Measurements from ENCODE around the gene BBLN. TPM values are rescaled to one million over a fixed set of nuclear protein-coding genes. Genes with fewer than 3 reads are reported as not detected.

Gene BBLN
- polyA plus RNA-seq, 4 donors, result 42.3 to 62.6 (median 45.8) TPM

- DNase-seq (ENCODE audit: low read depth in 4 of 4, low spot score in 3 of 4), result no peak
These were observed 47.1 kb downstream of the BBLN start for GRCh38 chr9:128206916-128207910.

- no peak for DNase-seq (ENCODE audit: low read depth in 4 of 4, low spot score in 3 of 4)
These were observed 48.3 kb downstream of the BBLN start for GRCh38 chr9:128208386-128208785.

GRCh38 chr9:128208946-128209669, 49.0 kb downstream of the BBLN start:
- no peak for DNase-seq (ENCODE audit: low read depth in 4 of 4, low spot score in 3 of 4)

- no peak for DNase-seq (ENCODE audit: low read depth in 4 of 4, low spot score in 3 of 4)
These were observed 51.3 kb downstream of the BBLN start for GRCh38 chr9:128211186-128211980.

- no peak for DNase-seq (ENCODE audit: low read depth in 4 of 4, low spot score in 3 of 4)
These were observed 51.9 kb downstream of the BBLN start for GRCh38 chr9:128211981-128212281.

Other genes with a start within 250 kb of the BBLN start
- 10 to 100 TPM; 11.3 to 15.6 (median 12.6) TPM for gene ST6GALNAC4, start 243.2 kb upstream of the BBLN start, polyA plus RNA-seq (ENCODE audit: insufficient read length in 4 of 4)
- gene PIP5KL1, start 229.5 kb upstream of the BBLN start, polyA plus RNA-seq (ENCODE audit: insufficient read length in 4 of 4), result 1 to 10 TPM; 1.0 to 2.3 (median 2.1) TPM
- 10 to 100 TPM; 36.0 to 38.2 (median 36.9) TPM for gene DPM2, start 222.4 kb upstream of the BBLN start, polyA plus RNA-seq (ENCODE audit: insufficient read length in 4 of 4)
- gene EEIG1, start 179.3 kb upstream of the BBLN start, polyA plus RNA-seq (ENCODE audit: insufficient read length in 4 of 4), result 10 to 100 TPM; 32.1 to 45.7 (median 37.3) TPM
- gene NAIF1, start 92.9 kb upstream of the BBLN start, polyA plus RNA-seq (ENCODE audit: insufficient read length in 4 of 4), result 10 to 100 TPM; 11.2 to 13.0 (median 12.0) TPM
- 10 to 100 TPM; 13.6 to 15.0 (median 14.4) TPM for gene SLC25A25, start 92.0 kb upstream of the BBLN start, polyA plus RNA-seq (ENCODE audit: insufficient read length in 4 of 4)
- 10 to 100 TPM; 40.7 to 66.7 (median 44.3) TPM for gene PTGES2, start 32.5 kb upstream of the BBLN start, polyA plus RNA-seq (ENCODE audit: insufficient read length in 4 of 4)
- 1 to 10 TPM in 2 of 4 donors, under 1 TPM in 2; 0.43 to 1.9 (median 0.89) TPM for gene LCN2, start 10.8 kb upstream of the BBLN start, polyA plus RNA-seq (ENCODE audit: insufficient read length in 4 of 4)
- 100 to 1,000 TPM; 112 to 126 (median 114) TPM for gene CIZ1, start 31.3 kb downstream of the BBLN start, polyA plus RNA-seq (ENCODE audit: insufficient read length in 4 of 4)
- 100 to 1,000 TPM in 1 of 4 donors, 10 to 100 TPM in 3; 79.9 to 107 (median 89.6) TPM for gene DNM1, start 43.1 kb downstream of the BBLN start, polyA plus RNA-seq (ENCODE audit: insufficient read length in 4 of 4)
- gene GOLGA2, start 115.7 kb downstream of the BBLN start, polyA plus RNA-seq (ENCODE audit: insufficient read length in 4 of 4), result 10 to 100 TPM; 77.0 to 86.5 (median 78.7) TPM
- 10 to 100 TPM; 26.8 to 37.5 (median 29.9) TPM for gene SWI5, start 116.0 kb downstream of the BBLN start, polyA plus RNA-seq (ENCODE audit: insufficient read length in 4 of 4)
- gene TRUB2, start 162.2 kb downstream of the BBLN start, polyA plus RNA-seq (ENCODE audit: insufficient read length in 4 of 4), result 10 to 100 TPM; 38.9 to 42.9 (median 41.5) TPM
- gene COQ4, start 162.6 kb downstream of the BBLN start, polyA plus RNA-seq (ENCODE audit: insufficient read length in 4 of 4), result 10 to 100 TPM; 54.8 to 70.1 (median 61.4) TPM
- gene SLC27A4, start 180.3 kb downstream of the BBLN start, polyA plus RNA-seq (ENCODE audit: insufficient read length in 4 of 4), result 10 to 100 TPM; 17.3 to 24.0 (median 18.2) TPM
- gene URM1, start 211.1 kb downstream of the BBLN start, polyA plus RNA-seq (ENCODE audit: insufficient read length in 4 of 4), result 10 to 100 TPM; 52.0 to 65.8 (median 58.0) TPM